Measurements from ENCODE around the gene DGKG.

DGKG gene

GRCh38 chr3:186316666-186317260, 45.3 kb downstream of the DGKG start:
- no peak for DNase-seq

GRCh38 chr3:186315581-186316354, 46.3 kb downstream of the DGKG start:
- DNase-seq = no peak

- no peak for DNase-seq
These were observed 47.1 kb downstream of the DGKG start for GRCh38 chr3:186314896-186315295.

- DNase-seq = no peak
These were observed 50.6 kb downstream of the DGKG start for GRCh38 chr3:186311441-186311840.

GRCh38 chr3:186308549-186308948, 53.5 kb downstream of the DGKG start:
- DNase-seq = no peak

GRCh38 chr3:186307594-186308221, 54.3 kb downstream of the DGKG start:
- DNase-seq = no peak

- no peak for DNase-seq
These were observed 56.7 kb downstream of the DGKG start for GRCh38 chr3:186305286-186305685.

- DNase-seq = no peak
These were observed 58.1 kb downstream of the DGKG start for GRCh38 chr3:186303965-186304364.

- DNase-seq = no peak
These were observed 62.7 kb downstream of the DGKG start for GRCh38 chr3:186299327-186299726.

- no peak for DNase-seq
These were observed 63.2 kb downstream of the DGKG start for GRCh38 chr3:186298876-186299275.

- DNase-seq = no peak
These were observed 71.2 kb downstream of the DGKG start for GRCh38 chr3:186290796-186291195.

GRCh38 chr3:186287711-186288110, 74.3 kb downstream of the DGKG start:
- DNase-seq = no peak

- no peak for DNase-seq
These were observed 75.9 kb downstream of the DGKG start for GRCh38 chr3:186286114-186286513.

- no peak for DNase-seq
These were observed 77.4 kb downstream of the DGKG start for GRCh38 chr3:186284661-186285060.

GRCh38 chr3:186284349-186284652, 77.7 kb downstream of the DGKG start:
- DNase-seq = no peak

GRCh38 chr3:186283651-186284348, 78.2 kb downstream of the DGKG start:
- DNase-seq = no peak

- DNase-seq = no peak
These were observed 78.9 kb downstream of the DGKG start for GRCh38 chr3:186283096-186283495.

- no peak for DNase-seq
These were observed 80.9 kb downstream of the DGKG start for GRCh38 chr3:186281176-186281575.

- no peak for DNase-seq
These were observed 81.3 kb downstream of the DGKG start for GRCh38 chr3:186280737-186281136.

GRCh38 chr3:186277268-186277909, 84.6 kb downstream of the DGKG start:
- no peak for DNase-seq

- no peak for DNase-seq
These were observed 86.6 kb downstream of the DGKG start for GRCh38 chr3:186275436-186275835.

GRCh38 chr3:186273586-186273985, 88.4 kb downstream of the DGKG start:
- DNase-seq = no peak

GRCh38 chr3:186270701-186271100, 91.3 kb downstream of the DGKG start:
- DNase-seq = no peak

Measured in activated CD8-positive, alpha-beta memory T cell treated with anti-CD3 and anti-CD28 coated beads, Interleukin-2, amount 50 U/mL, for 48 hours (primary cell).